ENCODE data around the gene NALCN. TPM values are rescaled to one million over a fixed set of nuclear protein-coding genes. Genes with fewer than 3 reads are reported as not detected.
A peak's percentile ranks its signal among the peaks of the same experiment; 100 is the strongest.

NALCN gene
- total and polyA plus RNA-seq, 2 of the 8 experiments (the other 6 are each of a cell fraction or from before 2014, with no cell fraction given), result 0.26 to 0.54 TPM

- no peak for DNase-seq (ENCODE audit: low read depth in 1 of 2, low spot score in 2 of 2)
- H2AFZ ChIP-seq (ENCODE audit: low read length), result no peak overlapping the region
These were observed 293.3 kb downstream of the NALCN start for GRCh38 chr13:101123028-101123427.

More at GRCh38 chr13:101123028-101123427, 293.3 kb downstream of the NALCN start:
- FAIRE-seq, result peak; percentile 78
- Histone ChIP-seq H3K14ac (ENCODE audit: insufficient read length) (peak overlapping the region; percentile 12), H3K27ac (ENCODE audit: low read depth, low read length) (no peak overlapping the region), H3K79me2 (ENCODE audit: control insufficient read depth in 1 of 2, insufficient read depth in 2 of 2, low read length in 2 of 2) (no peaks in the 10 kb centered on the region), H3K36me3 (ENCODE audit: control insufficient read depth in 2 of 4, insufficient read depth in 4 of 4, low read length in 3 of 4) (no peaks in the 10 kb centered on the region; a peak in 1 of 8 replicates), H4K5ac (ENCODE audit: insufficient read length, low read depth, low read length) (peak overlapping the region; percentile 44), H2BK15ac (ENCODE audit: low read length) (no peak overlapping the region), H3K4ac (replicated peaks; ENCODE audit: insufficient read length, low read depth, low read length) (peak overlapping the region; percentile 94), H3K56ac (replicated peaks; ENCODE audit: insufficient read length, low read depth, low read length) (peak overlapping the region; percentile 17), H2BK20ac (ENCODE audit: low read length) (peak overlapping the region; percentile 56; the same call in 1 of the 2 replicates), H2AK5ac (ENCODE audit: low read depth, low read length) (peak overlapping the region; percentile 32; the same call in 1 of the 2 replicates), H2BK120ac (replicated peaks; ENCODE audit: low read depth, low read length) (peak overlapping the region; percentile 94), H3K9ac (replicated peaks in 1 of 4; ENCODE audit: extremely low read depth in 1 of 4, low read depth in 3 of 4, low read length in 3 of 4) (no peak overlapping the region), H4K8ac (ENCODE audit: extremely low read depth, insufficient read depth, low read length) (no peak overlapping the region), H3K4me3 (ENCODE audit: extremely low read depth in 1 of 4, insufficient read depth in 2 of 4, low read depth in 3 of 4, low read length in 4 of 4) (no peak overlapping the region), H3K9me3 (ENCODE audit: insufficient read depth in 2 of 2, low read depth in 1 of 2, low read length in 1 of 2) (no peaks in the 10 kb centered on the region), H2BK12ac (ENCODE audit: low read depth, low read length) (peak overlapping the region; percentile 45), H3K4me2 (ENCODE audit: insufficient read depth in 1 of 2, low read depth in 2 of 2, low read length in 2 of 2) (no peak overlapping the region), H4K91ac (replicated peaks; ENCODE audit: insufficient read length, low read length) (peak overlapping the region; percentile 98), H3K23me2 (ENCODE audit: low read depth, low read length) (no peaks in the 10 kb centered on the region), H4K20me1 (replicated peaks in 1 of 2; ENCODE audit: control insufficient read depth in 1 of 2, insufficient read depth in 2 of 2, low read length in 2 of 2) (no peaks in the 10 kb centered on the region), H3K4me1 (replicated peaks in 1 of 4; ENCODE audit: control insufficient read depth in 3 of 4, insufficient read depth in 4 of 4, low read length in 3 of 4) (peaks cover 4 to 9% (median 7%) of the 10 kb centered on the region in 4 experiments; a peak in 6 of 7 replicates), H3K23ac (ENCODE audit: insufficient read length) (no peak overlapping the region), H3K27me3 (replicated peaks in 1 of 4; ENCODE audit: control insufficient read depth in 3 of 4, extremely low read depth in 1 of 4, insufficient read depth in 3 of 4, low read length in 3 of 4) (no peaks in the 10 kb centered on the region), H3K79me1 (ENCODE audit: low read depth, low read length) (no peaks in the 10 kb centered on the region), H3K18ac (ENCODE audit: extremely low read depth, low read length) (peak overlapping the region; percentile 26), H2BK5ac (ENCODE audit: low read depth, low read length) (peak overlapping the region; percentile 82; the same call in 1 of the 2 replicates)
- ChIA-PET POLR2A (ENCODE audit: partially characterized antibody) (no interaction called here), CTCF (ENCODE audit: partially characterized antibody) (interaction anchor here (0.6 to 1.3 kb wide), 4 partner anchors 9 to 1913 kb away, joined by 3 read pairs; no protein-coding TSS in a partner anchor)
- TF ChIP-seq MAFK (IDR thresholded peaks at IDR 0.05; ENCODE audit: low read depth, low read length), result no peak
- TF ChIP-seq SIN3A (conservative IDR thresholded peaks at IDR 0.05 in 1 of 2, IDR thresholded peaks at IDR 0.05 in 1 of 2; ENCODE audit: low read depth in 1 of 2, low read length in 2 of 2), result no peak
- no peak for TF ChIP-seq E2F6 (IDR thresholded peaks at IDR 0.05)
- no peak for TF ChIP-seq CHD1 (IDR thresholded peaks at IDR 0.05; ENCODE audit: low read depth, low read length)
- no peak for TF ChIP-seq RBBP5 (IDR thresholded peaks at IDR 0.05; ENCODE audit: borderline replicate concordance, low read depth, low read length)
- WGBS, 2 experiments (ENCODE audit: extremely low coverage in 1 of 2, insufficient coverage in 1 of 2, insufficient read length in 1 of 2, insufficient replicate concordance in 2 of 2, low coverage in 1 of 2, low lambda C conversion rate in 2 of 2, missing lambda C conversion rate in 1 of 2), result 94% methylated on average over 1 of the region's 1 CpG; no CpG with 5 or more reads in 1 of the 2 experiments

All from H1 (cell line).